ENCODE results near the gene OR52E5. TPM values are rescaled to one million over a fixed set of nuclear protein-coding genes. Genes with fewer than 3 reads are reported as not detected.

OR52E5 gene
- not detected in 2 replicates for total RNA-seq

GRCh38 chr11:5892908-5893307, at the start of gene OR52E5:
OR52E5 (plus strand) TSS chr11:5893208; CDS start chr11:5900777, 7,569 bp downstream.
- Histone ChIP-seq H3K27ac (ENCODE audit: low read depth, low read length) (no peak within 1 kb of the TSS), H3K36me3 (ENCODE audit: insufficient read depth, low read length) (no peaks in the 10 kb centered on the region), H3K27me3 (ENCODE audit: insufficient read depth, low read length) (no peaks in the 10 kb centered on the region), H4K20me1 (ENCODE audit: insufficient read depth, low read length) (no peaks in the 10 kb centered on the region), H3K4me2 (ENCODE audit: insufficient read depth, low read length) (no peak within 1 kb of the TSS), H3K9me3 (ENCODE audit: low read depth, low read length) (no peaks in the 10 kb centered on the region), H3K79me2 (ENCODE audit: insufficient read depth, low read length) (no peaks in the 10 kb centered on the region), H3K4me3 (ENCODE audit: insufficient read depth, low read length) (no peak within 1 kb of the TSS), H3K4me1 (ENCODE audit: insufficient read depth, low read length) (no peaks in the 10 kb centered on the region), H2AFZ (ENCODE audit: low read length) (no peak within 1 kb of the TSS)
- TF ChIP-seq CTCF (IDR thresholded peaks at IDR 0.05; ENCODE audit: extremely low read depth, low read depth, low read length), result no peak
- DNase-seq (ENCODE audit: insufficient read length, low spot score, missing footprints), result no peak

- no peak for TF ChIP-seq CTCF (IDR thresholded peaks at IDR 0.05; ENCODE audit: extremely low read depth, low read depth, low read length)
- DNase-seq (ENCODE audit: insufficient read length, low spot score, missing footprints), result no peak
- Histone ChIP-seq H3K79me2 (ENCODE audit: insufficient read depth, low read length) (no peaks in the 10 kb centered on the region), H3K4me3 (ENCODE audit: insufficient read depth, low read length) (no peak overlapping the region), H3K4me2 (ENCODE audit: insufficient read depth, low read length) (no peak overlapping the region), H3K27ac (ENCODE audit: low read depth, low read length) (no peak overlapping the region), H3K27me3 (ENCODE audit: insufficient read depth, low read length) (no peaks in the 10 kb centered on the region), H2AFZ (ENCODE audit: low read length) (no peak overlapping the region), H3K4me1 (ENCODE audit: insufficient read depth, low read length) (no peaks in the 10 kb centered on the region), H3K9me3 (ENCODE audit: low read depth, low read length) (no peaks in the 10 kb centered on the region), H4K20me1 (ENCODE audit: insufficient read depth, low read length) (no peaks in the 10 kb centered on the region), H3K36me3 (ENCODE audit: insufficient read depth, low read length) (no peaks in the 10 kb centered on the region)
Measured at GRCh38 chr11:5846701-5847100, 46.3 kb upstream of the OR52E5 start.

- TF ChIP-seq CTCF (IDR thresholded peaks at IDR 0.05; ENCODE audit: extremely low read depth, low read depth, low read length), result no peak
Measured at GRCh38 chr11:5847711-5848110, 45.3 kb upstream of the OR52E5 start.

GRCh38 chr11:5851002-5851401, 42.0 kb upstream of the OR52E5 start:
- no peak overlapping the region for H3K4me2 ChIP-seq (ENCODE audit: insufficient read depth, low read length)
- H4K20me1 ChIP-seq (ENCODE audit: insufficient read depth, low read length), result no peaks in the 10 kb centered on the region
- H3K27me3 ChIP-seq (ENCODE audit: insufficient read depth, low read length), result no peaks in the 10 kb centered on the region
- TF ChIP-seq CTCF (IDR thresholded peaks at IDR 0.05; ENCODE audit: extremely low read depth, low read depth, low read length), result no peak
- H3K9me3 ChIP-seq (ENCODE audit: low read depth, low read length), result no peaks in the 10 kb centered on the region
- H3K79me2 ChIP-seq (ENCODE audit: insufficient read depth, low read length), result no peaks in the 10 kb centered on the region
- no peak overlapping the region for H3K27ac ChIP-seq (ENCODE audit: low read depth, low read length)
- no peak overlapping the region for H3K4me3 ChIP-seq (ENCODE audit: insufficient read depth, low read length)
- H2AFZ ChIP-seq (ENCODE audit: low read length), result no peak overlapping the region
- H3K36me3 ChIP-seq (ENCODE audit: insufficient read depth, low read length), result no peaks in the 10 kb centered on the region
- H3K4me1 ChIP-seq (ENCODE audit: insufficient read depth, low read length), result no peaks in the 10 kb centered on the region
- DNase-seq (ENCODE audit: insufficient read length, low spot score, missing footprints), result no peak

More at GRCh38 chr11:5847711-5848110, 45.3 kb upstream of the OR52E5 start:
- DNase-seq (ENCODE audit: insufficient read length, low spot score, missing footprints), result no peak
- no peaks in the 10 kb centered on the region for H3K4me1 ChIP-seq (ENCODE audit: insufficient read depth, low read length)
- no peaks in the 10 kb centered on the region for H3K27me3 ChIP-seq (ENCODE audit: insufficient read depth, low read length)
- no peaks in the 10 kb centered on the region for H3K36me3 ChIP-seq (ENCODE audit: insufficient read depth, low read length)
- H3K9me3 ChIP-seq (ENCODE audit: low read depth, low read length), result no peaks in the 10 kb centered on the region
- no peaks in the 10 kb centered on the region for H3K79me2 ChIP-seq (ENCODE audit: insufficient read depth, low read length)
- no peak overlapping the region for H2AFZ ChIP-seq (ENCODE audit: low read length)
- no peak overlapping the region for H3K4me2 ChIP-seq (ENCODE audit: insufficient read depth, low read length)
- no peaks in the 10 kb centered on the region for H4K20me1 ChIP-seq (ENCODE audit: insufficient read depth, low read length)
- no peak overlapping the region for H3K4me3 ChIP-seq (ENCODE audit: insufficient read depth, low read length)
- no peak overlapping the region for H3K27ac ChIP-seq (ENCODE audit: low read depth, low read length)
